Karpas-422 (cell line): Measurements from ENCODE around the gene RBM24. TPM values are rescaled to one million over a fixed set of nuclear protein-coding genes. Genes with fewer than 3 reads are reported as not detected.

Experiments used
- DNase-seq: peaks from one replicate; pipeline ENCODE4 v3.0.0-alpha.2; 2015
- H2AFZ ChIP-seq: fragments of 200-600 bp; sonication (generic); 2 replicates; pipeline ENCODE4 v1.6.1; 2014; ENCODE audit warnings: antibody characterized with exemption, low read length, mixed read lengths
- H3K27ac ChIP-seq: fragments of 200-600 bp; sonication (generic); 2 replicates; pipeline ENCODE4 v1.5.1; 2014; ENCODE audit warnings: mild to moderate bottlenecking, low read length, moderate library complexity
- H3K27me3 ChIP-seq: fragments of 200-600 bp; sonication (generic); 2 replicates; pipeline ENCODE4 v1.6.1; 2014; ENCODE audit warnings: low read length, mixed read lengths
- H3K36me3 ChIP-seq: fragments of 200-600 bp; sonication (generic); 2 replicates; pipeline ENCODE4 v1.6.1; 2014; ENCODE audit warnings: low read length, mixed read lengths; ENCODE audit not compliant: insufficient read depth
- H3K4me1 ChIP-seq: fragments of 200-600 bp; sonication (generic); 2 replicates; pipeline ENCODE4 v1.6.1; 2014; ENCODE audit warnings: mild to moderate bottlenecking, low read length, mixed read lengths
- H3K4me2 ChIP-seq: fragments of 200-600 bp; sonication (generic); 2 replicates; pipeline ENCODE4 v1.6.1; 2014; ENCODE audit warnings: low read length, low read depth, mild to moderate bottlenecking; ENCODE audit not compliant: poor library complexity, severe bottlenecking
- H3K4me3 ChIP-seq: fragments of 200-600 bp; sonication (generic); 2 replicates; pipeline ENCODE4 v1.5.1; 2014; ENCODE audit warnings: mild to moderate bottlenecking, antibody characterized with exemption, low read length, mixed read lengths
- H3K79me2 ChIP-seq: fragments of 200-600 bp; sonication (generic); 2 replicates; pipeline ENCODE4 v1.6.1; 2014; ENCODE audit warnings: mild to moderate bottlenecking, low read length, mixed read lengths
- H3K9ac ChIP-seq: fragments of 200-600 bp; sonication (generic); 2 replicates; pipeline ENCODE4 v1.6.0; 2014; ENCODE audit warnings: low read length
- H3K9me2 ChIP-seq: fragments of 200-600 bp; sonication (generic), shearing (Covaris generic); replicated peaks from 2 replicates; pipeline ENCODE4 v1.6.0; 2014; ENCODE audit warnings: mild to moderate bottlenecking, low read length, moderate library complexity; ENCODE audit not compliant: insufficient read depth
- H3K9me3 ChIP-seq: fragments of 300-700, 200-600 bp; sonication (generic); 2 replicates; pipeline ENCODE4 v1.6.1; 2014; ENCODE audit warnings: low read length, mixed read lengths
- H4K20me1 ChIP-seq: fragments of 200-600 bp; sonication (generic); 2 replicates; pipeline ENCODE4 v1.6.1; 2014; ENCODE audit warnings: mild to moderate bottlenecking, antibody characterized with exemption, low read length, low read depth; ENCODE audit not compliant: insufficient read depth
- total RNA-seq: library from RNA; depleted of rRNA; stranded (reverse); fragments of >200 nt; shearing (Covaris generic); gene quantifications from 2 replicates; pipeline ENCODE4 v1.2.3, GENCODE V29; 2014; ENCODE audit warnings: low replicate concordance

RBM24 gene
- total RNA-seq, 1 experiment from 2014 or later, result not detected

GRCh38 chr6:17278289-17279063 lies 2.7 kb upstream of the RBM24 start:
- Histone ChIP-seq H2AFZ (no peak overlapping the region), H3K9ac (no peak overlapping the region), H3K9me2 (no peaks in the 10 kb centered on the region)

GRCh38 chr6:17280138-17280537 lies 1.0 kb upstream of the RBM24 start:
- Histone ChIP-seq H3K9me2 (no peaks in the 10 kb centered on the region), H3K36me3 (no peaks in the 10 kb centered on the region), H3K9me3 (no peaks in the 10 kb centered on the region), H2AFZ (no peak overlapping the region), H3K79me2 (no peaks in the 10 kb centered on the region), H3K9ac (no peak overlapping the region), H4K20me1 (no peaks in the 10 kb centered on the region), H3K4me2 (no peak overlapping the region), H3K27ac (no peak overlapping the region), H3K27me3 (no peaks in the 10 kb centered on the region), H3K4me1 (no peaks in the 10 kb centered on the region), H3K4me3 (no peak overlapping the region)
- DNase-seq, result no peak

More at GRCh38 chr6:17278289-17279063, 2.7 kb upstream of the RBM24 start:
- no peak for DNase-seq
- no peaks in the 10 kb centered on the region for H3K36me3 ChIP-seq
- no peak overlapping the region for H3K4me2 ChIP-seq
- H3K4me3 ChIP-seq, result no peak overlapping the region
- H4K20me1 ChIP-seq, result no peaks in the 10 kb centered on the region
- no peak overlapping the region for H3K27ac ChIP-seq
- no peaks in the 10 kb centered on the region for H3K9me3 ChIP-seq
- no peaks in the 10 kb centered on the region for H3K79me2 ChIP-seq
- no peaks in the 10 kb centered on the region for H3K4me1 ChIP-seq
- H3K27me3 ChIP-seq, result no peaks in the 10 kb centered on the region

- Histone ChIP-seq H2AFZ (no peak overlapping the region), H3K79me2 (no peaks in the 10 kb centered on the region), H3K36me3 (no peaks in the 10 kb centered on the region), H3K4me2 (no peak overlapping the region), H3K27ac (no peak overlapping the region), H3K9me2 (no peaks in the 10 kb centered on the region), H4K20me1 (no peaks in the 10 kb centered on the region), H3K27me3 (no peaks in the 10 kb centered on the region), H3K9me3 (no peaks in the 10 kb centered on the region), H3K4me1 (no peaks in the 10 kb centered on the region), H3K4me3 (no peak overlapping the region), H3K9ac (no peak overlapping the region)
- no peak for DNase-seq
Observed at GRCh38 chr6:17280552-17281090, 540 bp upstream of the RBM24 start.

- no peak overlapping the region for H3K4me3 ChIP-seq
- H4K20me1 ChIP-seq, result no peaks in the 10 kb centered on the region
- no peaks in the 10 kb centered on the region for H3K36me3 ChIP-seq
- no peak overlapping the region for H3K4me2 ChIP-seq
- H3K9ac ChIP-seq, result no peak overlapping the region
- H3K79me2 ChIP-seq, result no peaks in the 10 kb centered on the region
- DNase-seq, result no peak
- H2AFZ ChIP-seq, result no peak overlapping the region
- H3K27me3 ChIP-seq, result no peaks in the 10 kb centered on the region
- no peaks in the 10 kb centered on the region for H3K4me1 ChIP-seq
- no peaks in the 10 kb centered on the region for H3K9me3 ChIP-seq
- no peak overlapping the region for H3K27ac ChIP-seq
- H3K9me2 ChIP-seq, result no peaks in the 10 kb centered on the region
Observed at GRCh38 chr6:17281497-17282481, 628 bp downstream of the RBM24 start.

GRCh38 chr6:17283074-17283473 lies 1.9 kb downstream of the RBM24 start:
- H3K36me3 ChIP-seq, result no peaks in the 10 kb centered on the region
- no peak overlapping the region for H3K4me2 ChIP-seq
- no peak overlapping the region for H3K4me3 ChIP-seq
- H3K79me2 ChIP-seq, result no peaks in the 10 kb centered on the region
- DNase-seq, result no peak
- no peak overlapping the region for H3K27ac ChIP-seq
- no peaks in the 10 kb centered on the region for H3K9me2 ChIP-seq
- H3K9ac ChIP-seq, result no peak overlapping the region
- no peaks in the 10 kb centered on the region for H3K4me1 ChIP-seq
- no peaks in the 10 kb centered on the region for H4K20me1 ChIP-seq
- no peak overlapping the region for H2AFZ ChIP-seq
- H3K27me3 ChIP-seq, result no peaks in the 10 kb centered on the region
- no peaks in the 10 kb centered on the region for H3K9me3 ChIP-seq

- Histone ChIP-seq H3K27ac (no peak overlapping the region), H3K4me3 (no peak overlapping the region), H3K36me3 (no peaks in the 10 kb centered on the region), H2AFZ (no peak overlapping the region), H3K9me2 (no peaks in the 10 kb centered on the region), H3K4me2 (no peak overlapping the region), H3K27me3 (no peaks in the 10 kb centered on the region), H3K9me3 (no peaks in the 10 kb centered on the region), H3K9ac (no peak overlapping the region), H3K4me1 (no peaks in the 10 kb centered on the region), H3K79me2 (no peaks in the 10 kb centered on the region), H4K20me1 (no peaks in the 10 kb centered on the region)
- no peak for DNase-seq
Observed at GRCh38 chr6:17289630-17290061, 8.5 kb downstream of the RBM24 start.

GRCh38 chr6:17291778-17292177 lies 10.6 kb downstream of the RBM24 start:
- Histone ChIP-seq H2AFZ (no peak overlapping the region), H3K4me3 (no peak overlapping the region), H3K9me2 (no peaks in the 10 kb centered on the region), H3K4me1 (no peaks in the 10 kb centered on the region), H3K36me3 (no peaks in the 10 kb centered on the region), H3K4me2 (no peak overlapping the region), H3K27me3 (no peaks in the 10 kb centered on the region), H4K20me1 (no peaks in the 10 kb centered on the region), H3K27ac (no peak overlapping the region), H3K79me2 (no peaks in the 10 kb centered on the region), H3K9me3 (no peaks in the 10 kb centered on the region), H3K9ac (no peak overlapping the region)
- no peak for DNase-seq

- H3K4me2 ChIP-seq, result no peak overlapping the region
- no peak overlapping the region for H3K27ac ChIP-seq
- no peaks in the 10 kb centered on the region for H3K27me3 ChIP-seq
- no peaks in the 10 kb centered on the region for H3K9me2 ChIP-seq
- H2AFZ ChIP-seq, result no peak overlapping the region
- H3K36me3 ChIP-seq, result no peaks in the 10 kb centered on the region
- H3K79me2 ChIP-seq, result no peaks in the 10 kb centered on the region
- H3K4me1 ChIP-seq, result no peaks in the 10 kb centered on the region
- no peak overlapping the region for H3K9ac ChIP-seq
- no peaks in the 10 kb centered on the region for H3K9me3 ChIP-seq
- no peak overlapping the region for H3K4me3 ChIP-seq
- no peaks in the 10 kb centered on the region for H4K20me1 ChIP-seq
- DNase-seq, result no peak
Observed at GRCh38 chr6:17292600-17293133, 11.5 kb downstream of the RBM24 start.
